Fibroblast of upper back skin (primary cell): ENCODE results near the gene OR6N1.

Experiments used
- DNase-seq: peaks from one replicate; pipeline ENCODE4 v3.0.0-alpha.2; 2013

OR6N1 gene, protein sequence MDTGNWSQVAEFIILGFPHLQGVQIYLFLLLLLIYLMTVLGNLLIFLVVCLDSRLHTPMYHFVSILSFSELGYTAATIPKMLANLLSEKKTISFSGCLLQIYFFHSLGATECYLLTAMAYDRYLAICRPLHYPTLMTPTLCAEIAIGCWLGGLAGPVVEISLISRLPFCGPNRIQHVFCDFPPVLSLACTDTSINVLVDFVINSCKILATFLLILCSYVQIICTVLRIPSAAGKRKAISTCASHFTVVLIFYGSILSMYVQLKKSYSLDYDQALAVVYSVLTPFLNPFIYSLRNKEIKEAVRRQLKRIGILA

DNA sequence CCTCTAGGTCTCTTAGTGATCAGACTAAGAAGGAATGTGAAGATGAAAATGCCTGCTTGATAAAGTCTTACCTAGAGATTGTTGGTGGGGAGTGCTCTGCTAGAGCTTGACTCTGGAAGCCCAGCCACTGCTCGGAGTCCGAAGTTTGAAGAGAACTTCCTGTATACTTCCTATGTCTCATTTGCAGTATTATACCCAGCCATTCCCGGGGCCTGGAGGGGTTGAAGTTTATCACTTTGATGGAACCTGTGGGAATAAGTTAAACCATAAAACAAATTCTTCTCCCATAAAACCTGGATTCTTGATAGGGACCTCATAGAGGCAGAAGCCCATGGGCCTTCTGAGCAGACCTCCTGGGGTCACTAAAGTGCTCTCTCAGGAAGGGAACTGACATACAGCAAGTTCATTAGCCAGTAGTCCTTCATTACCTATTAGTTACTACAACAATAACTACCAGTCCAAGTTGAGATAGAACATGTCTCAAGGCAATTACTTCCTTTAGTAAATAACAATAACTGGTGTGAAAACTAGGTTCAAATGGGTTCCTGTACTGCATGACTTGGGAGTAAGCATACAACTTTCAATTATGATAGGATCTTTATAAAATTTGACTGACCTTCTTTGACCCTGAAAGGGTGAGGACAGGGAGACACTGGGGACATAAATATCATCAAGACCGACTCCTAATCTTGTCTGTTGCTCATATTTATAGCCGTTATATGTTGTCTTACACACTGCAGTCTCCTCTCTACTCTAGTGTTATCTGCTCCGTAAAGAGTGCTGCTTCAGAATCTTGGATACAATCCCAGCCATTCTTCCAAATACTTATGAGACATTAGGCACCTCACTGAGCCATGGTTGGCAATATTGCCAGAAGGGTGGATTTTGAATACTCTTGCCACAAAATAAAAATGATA is at the start of gene OR6N1:
Gene OR6N1 (minus strand): TSS at position 246 of the 917 bp plus-strand sequence. CDS start 5,513 bp downstream, outside the sequence.
- no peak for DNase-seq

DNA sequence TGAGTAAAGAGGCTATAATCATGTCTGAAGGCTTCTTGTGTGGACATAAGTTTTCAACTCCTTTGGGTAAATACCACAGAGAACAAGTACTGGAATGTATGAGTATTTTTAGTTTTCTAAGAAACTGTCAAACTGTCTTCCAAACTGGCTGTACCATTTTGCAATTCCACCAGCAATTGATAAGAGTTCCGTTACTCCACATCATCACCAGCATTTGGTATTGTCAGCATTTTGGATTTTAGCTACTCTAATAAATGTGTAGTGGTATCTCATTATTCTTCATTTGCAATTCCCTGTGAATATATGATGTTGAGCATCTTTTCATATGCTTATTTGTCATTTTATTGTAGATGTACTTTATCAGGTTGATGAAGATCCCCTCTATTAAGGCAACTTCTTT is 49.7 kb upstream of the OR6N1 start:
- no peak for DNase-seq

DNA sequence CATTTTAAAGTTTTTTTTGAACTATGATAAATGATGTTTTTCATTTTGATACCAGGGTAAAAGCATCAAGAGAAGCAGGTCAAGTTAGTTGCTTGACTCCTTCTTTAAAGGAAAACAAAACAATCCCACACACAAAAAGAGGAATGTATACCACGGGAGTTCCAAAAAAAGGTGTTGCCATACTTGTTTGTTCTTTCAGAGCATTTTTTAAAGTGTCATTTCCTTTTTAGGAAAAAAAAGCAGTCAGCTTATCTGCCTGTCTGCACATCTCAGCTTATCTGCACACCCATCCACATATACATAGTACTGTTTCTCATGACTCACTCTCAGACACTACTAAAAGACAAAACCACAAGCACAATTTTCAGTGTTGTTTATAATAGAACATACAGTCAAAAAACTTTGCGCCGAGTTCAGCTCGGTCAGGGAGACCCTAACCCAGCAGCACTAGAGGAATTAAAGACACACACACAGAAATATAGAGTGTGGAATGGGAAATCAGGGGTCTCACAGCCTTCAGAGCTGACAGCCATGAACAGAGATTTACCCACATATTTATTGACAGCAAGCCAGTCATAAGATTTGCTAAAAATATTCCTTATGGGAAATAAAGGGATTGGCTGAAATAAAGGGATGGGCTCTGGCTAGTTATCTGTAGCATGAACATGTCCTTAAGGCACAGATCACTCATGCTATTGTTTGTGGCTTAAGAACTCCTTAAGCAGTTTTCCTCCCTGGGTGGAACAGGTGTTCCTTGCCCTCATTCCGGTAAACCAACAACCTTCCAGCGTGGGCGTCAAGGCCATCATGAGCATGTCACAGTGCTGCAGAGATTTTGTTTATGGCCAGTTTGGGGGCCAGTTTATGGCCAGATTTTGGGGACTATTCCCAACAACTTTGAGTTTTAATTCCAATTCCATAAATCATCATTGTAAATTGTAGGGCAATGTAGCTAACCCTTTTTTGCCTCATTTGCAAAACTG is 47.8 kb upstream of the OR6N1 start:
- no peak for DNase-seq

DNA sequence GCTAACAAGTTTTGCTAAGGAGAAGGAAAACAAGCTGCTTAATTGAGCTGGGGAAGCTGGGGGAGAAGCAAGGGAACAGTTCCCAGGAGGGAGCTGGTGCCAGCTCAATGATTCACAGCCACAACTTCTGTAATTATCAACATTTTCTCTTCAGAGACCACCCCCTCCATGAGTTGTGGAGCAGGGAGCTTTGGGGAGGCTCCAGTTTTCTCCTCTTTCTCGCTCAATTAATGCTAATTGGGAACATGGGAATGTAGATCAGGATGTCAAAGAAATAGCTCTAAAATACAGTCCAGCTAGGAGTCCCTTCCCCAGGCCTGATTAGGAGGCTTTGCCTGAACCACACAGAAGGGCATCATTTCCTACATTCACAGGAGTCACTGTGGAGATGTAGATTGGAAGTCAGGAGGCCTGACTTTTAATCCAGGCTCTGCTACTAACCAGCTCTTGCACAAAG is 47.0 kb upstream of the OR6N1 start:
- no peak for DNase-seq

DNA sequence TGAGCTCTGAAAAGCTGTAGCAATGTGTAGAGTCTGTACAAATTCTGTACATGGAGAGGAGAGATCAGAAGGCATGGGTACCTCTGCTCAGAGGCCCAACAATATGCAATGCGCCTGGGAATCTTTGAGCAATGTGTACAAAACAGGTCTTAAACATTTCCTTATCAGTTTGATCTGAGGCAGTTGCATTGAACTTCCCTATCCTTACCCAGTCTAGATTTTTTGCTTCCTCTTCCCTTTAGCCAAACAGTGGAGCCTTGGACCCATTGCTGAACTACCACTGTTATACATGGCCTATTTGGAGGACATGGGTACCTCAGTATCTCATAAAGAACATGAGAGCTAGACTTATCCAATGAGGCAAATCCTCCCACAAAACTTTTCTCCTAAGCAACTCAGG is 46.6 kb upstream of the OR6N1 start:
- no peak for DNase-seq

DNA sequence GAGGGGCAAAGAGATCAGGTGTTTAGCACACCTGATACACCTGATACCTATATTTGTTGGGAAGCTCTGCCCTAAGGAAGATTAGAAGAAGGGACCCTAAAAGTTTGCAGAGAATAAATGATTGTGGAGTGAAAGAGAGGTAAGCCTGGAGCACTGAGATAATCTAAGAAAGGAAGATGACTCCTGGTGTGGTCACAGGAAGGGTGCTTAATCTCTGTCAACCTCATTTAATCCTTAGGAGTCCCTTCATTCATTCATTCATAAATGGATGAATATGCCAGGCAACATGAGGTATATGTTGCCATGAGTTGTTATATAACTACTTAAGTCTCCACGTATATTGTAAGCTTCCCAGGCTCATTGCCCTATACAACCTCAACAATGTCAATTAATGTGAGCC is 43.0 kb upstream of the OR6N1 start:
- no peak for DNase-seq

DNA sequence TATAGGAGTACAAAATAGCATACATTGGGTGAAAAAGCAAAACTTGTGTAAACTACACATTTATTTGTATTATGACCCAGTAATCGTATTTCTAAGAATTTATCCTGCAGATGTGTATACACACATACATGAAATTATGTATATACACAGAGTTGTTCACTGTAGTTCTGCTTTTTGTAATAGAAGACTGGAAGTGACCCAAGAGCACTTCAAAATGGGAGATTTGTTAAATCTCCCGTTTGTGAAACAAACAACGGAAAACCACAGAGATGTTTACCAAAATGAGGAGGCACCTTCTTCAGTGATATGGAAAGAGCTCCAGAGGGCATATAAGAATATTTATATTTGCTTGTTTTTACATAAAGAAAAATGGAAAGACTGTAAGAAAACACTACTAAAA is 41.2 kb upstream of the OR6N1 start:
- no peak for DNase-seq

DNA sequence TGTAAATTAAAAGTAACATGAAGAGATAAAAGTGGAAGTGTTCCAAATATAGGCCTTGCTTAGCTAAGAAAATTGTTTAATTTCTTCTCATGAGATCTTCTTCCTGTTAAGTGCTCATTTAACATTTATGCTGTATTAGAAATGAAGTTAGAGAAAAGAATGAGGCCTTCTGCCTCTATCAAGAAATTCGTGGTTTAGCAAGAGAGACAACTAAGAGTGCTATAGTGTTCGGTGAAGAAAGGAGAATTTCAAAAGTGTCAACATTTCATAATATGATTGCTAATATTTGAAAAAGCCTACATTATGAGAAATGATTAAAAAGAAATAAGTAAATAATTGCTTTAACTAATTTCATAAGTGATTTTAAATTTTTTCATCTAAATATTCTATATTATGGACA is 40.3 kb upstream of the OR6N1 start:
- no peak for DNase-seq

DNA sequence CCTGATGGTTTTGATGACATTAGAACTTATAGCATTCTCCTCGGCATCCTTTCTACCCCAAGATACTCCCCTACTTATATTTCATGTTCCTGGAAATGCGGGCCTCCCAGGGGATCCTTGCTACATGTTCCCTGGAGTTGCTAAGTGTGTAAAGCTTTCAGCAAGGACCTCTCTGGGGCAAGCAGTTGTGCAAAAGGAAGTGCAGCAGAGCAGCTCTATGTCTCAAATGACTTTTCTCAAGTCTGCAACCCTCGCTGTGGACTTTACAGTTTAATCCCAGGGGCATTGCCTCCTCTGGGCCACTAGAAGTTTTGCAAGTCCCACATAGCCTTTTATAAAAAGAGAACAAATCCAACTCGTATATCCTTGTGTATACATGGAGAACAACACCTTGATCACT is 38.3 kb upstream of the OR6N1 start:
- no peak for DNase-seq

DNA sequence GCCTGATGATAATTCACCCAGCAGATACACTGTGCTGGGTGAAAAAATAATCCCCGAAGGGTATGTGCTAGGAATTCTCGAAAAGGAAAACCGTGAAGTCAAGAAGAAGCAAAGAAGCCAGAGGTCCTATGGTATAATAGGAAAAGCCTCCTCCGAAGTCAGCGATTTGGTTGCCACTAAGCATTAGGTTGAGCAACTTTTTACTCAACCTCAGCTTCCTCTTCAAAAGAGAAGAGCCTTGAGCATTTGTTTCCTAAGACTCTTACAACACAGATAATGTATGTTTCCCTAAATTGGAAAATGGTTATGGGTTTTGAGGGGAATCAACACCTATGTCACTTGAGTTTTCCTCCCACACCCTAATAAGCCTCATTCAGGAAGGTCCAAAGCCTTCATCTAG is 37.9 kb upstream of the OR6N1 start:
- no peak for DNase-seq

DNA sequence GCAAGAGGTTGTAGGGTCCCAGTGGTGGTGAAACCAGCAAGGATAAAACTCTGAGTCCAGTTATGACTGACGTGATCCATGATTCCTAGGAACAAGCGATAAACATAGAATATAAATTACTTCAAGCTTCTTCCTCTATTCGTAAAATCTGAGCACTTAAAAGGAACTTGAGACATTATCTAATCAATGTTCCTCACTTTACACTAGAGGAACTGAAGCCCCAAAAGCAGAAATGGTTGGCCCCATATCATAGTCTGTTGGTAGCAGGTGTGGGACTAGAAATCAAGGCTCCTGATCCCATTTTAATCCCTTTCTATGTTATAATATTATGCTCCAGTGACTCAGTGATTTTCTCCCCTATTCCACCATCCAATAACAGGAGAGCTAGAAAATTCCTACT is 37.3 kb upstream of the OR6N1 start:
- no peak for DNase-seq

DNA sequence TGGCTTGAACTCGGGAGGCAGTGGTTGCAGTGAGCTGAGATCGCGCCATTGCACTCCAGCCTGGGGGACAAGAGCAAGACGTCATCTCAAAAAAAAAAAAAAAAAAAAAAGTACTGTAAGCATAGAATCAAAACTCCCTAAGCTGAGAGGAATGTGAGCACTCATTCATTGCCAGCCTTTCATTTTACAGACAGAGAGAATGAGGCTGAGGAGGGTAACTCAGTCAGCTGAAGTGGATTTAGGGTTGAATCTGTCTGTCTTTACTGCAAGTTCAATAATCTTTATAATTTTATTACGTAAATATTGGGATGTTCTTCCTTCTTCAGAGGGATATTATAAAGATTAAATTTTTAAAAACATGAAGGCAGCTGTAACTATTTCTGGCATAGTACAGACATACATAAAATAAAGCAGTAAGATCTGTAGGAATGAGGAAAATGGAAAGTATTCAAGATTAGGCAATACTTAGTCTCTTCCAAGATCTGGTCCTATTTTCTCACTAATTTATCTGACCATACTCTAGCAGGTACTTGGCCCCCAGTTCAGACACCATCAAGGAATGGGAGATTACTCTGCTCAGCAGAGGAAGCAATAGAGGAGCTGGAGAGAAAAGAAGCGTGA is 35.0 kb upstream of the OR6N1 start:
- no peak for DNase-seq

DNA sequence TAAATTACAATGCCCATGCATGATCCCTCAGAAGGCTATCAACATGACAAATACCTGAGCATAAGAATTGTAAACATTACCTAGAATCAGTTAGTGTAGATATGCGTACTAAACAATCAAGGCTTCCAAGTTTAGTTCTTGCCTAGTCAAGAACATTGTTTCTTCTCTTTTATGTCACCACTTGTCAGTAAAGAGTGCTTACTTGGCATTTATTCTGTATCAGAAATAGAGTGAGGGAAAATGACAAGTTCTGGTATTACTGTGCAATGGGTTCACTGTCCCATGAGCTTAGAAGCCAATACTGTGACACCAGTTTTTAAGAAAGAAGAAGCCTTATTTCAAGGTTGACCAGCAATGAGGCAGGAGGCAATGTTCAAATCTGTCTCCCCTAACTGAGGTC is 31.7 kb upstream of the OR6N1 start:
- DNase-seq, result no peak

DNA sequence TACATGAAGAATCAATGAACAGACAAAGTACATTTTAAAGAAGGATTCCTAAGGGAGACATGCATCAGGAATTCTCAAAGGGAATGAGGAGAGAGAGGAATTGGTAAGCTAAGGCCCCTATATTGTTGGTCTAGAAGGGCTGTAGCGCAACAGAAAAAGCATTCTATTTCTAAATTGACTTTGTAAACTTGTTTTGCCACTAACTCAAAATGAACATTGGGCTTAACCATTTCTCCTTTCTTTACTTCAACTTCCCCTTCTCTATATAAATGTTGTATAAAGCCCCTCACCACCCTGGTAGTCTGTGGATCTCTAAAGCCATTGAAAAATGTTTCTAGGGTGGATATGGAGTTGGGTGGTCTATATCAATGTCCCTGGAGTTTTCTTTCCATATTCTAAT is 29.4 kb upstream of the OR6N1 start:
- no peak for DNase-seq

DNA sequence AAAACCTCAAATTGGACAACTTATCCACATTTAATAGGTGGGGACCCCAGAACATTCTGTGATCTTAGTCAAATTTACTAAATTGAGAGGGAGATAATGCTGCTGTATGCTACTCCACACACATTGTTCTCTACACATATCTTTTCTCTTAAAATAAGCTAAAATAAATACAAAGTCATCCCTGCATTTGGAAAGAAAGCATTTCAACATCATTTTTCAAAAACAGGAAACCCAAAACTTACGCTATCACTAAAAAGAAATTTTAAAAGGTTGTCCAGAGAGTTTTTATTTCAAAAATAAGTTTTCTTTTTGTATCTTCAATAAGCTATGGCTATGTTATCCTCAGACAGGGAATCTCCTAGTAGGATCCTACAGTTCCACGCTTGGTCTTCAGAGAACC is 28.5 kb upstream of the OR6N1 start:
- DNase-seq, result no peak

DNA sequence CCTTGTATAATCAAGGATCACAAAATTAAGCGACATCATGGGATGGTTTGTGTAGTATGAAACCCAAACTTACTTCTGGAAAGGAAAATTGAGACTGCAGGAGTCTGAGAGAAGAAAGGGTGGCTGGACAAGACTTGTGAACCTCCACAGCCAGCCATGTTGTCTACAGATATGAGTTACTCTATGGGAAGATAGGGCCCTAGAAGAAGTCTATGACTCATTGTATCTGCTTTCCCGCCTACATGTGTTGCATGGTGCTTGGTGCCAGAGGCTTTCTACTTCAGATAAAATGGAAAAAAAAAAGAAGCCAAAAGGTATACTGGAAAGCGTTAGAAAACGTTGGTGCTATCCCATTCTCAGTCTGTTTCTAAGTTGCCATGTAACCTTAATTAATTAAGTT is 27.7 kb upstream of the OR6N1 start:
- no peak for DNase-seq

DNA sequence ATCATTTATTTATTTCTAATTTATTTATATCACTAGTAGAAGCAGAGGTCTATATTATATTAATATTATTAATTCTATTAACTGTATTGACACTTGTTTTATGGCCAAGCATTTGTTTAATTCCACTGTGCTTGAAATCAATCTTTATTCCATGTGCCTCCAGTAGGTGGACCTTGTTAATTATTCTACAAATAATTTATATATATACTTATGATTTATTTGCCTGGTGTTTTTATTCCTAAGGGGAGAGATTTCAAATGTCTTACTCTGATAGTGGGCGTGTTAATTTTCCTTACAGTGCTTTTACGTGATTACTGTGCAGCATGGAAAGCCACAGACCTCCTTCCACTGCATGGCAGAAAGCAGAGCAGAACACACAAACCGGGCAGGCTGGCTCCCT is 26.5 kb upstream of the OR6N1 start:
- DNase-seq, result no peak

DNA sequence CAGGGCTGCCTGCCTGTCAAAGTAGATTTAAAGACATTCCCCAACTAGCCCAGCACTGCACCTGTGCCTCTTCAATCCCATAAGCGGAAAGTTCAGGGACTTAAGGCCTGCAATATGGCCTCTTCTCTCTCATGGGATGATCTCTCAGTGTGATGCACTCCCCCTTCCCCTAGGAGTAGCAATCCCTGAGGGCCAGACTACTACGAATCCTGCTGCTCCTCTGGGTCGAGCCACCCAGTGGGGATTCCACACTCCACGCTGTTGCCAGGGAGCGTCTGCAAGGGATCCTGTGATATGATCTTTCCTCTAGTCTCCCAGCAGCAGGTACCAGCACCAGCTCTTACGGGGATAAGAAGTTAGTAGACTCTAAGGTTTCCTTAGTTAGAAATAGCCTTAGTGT is 22.3 kb upstream of the OR6N1 start:
- no peak for DNase-seq

DNA sequence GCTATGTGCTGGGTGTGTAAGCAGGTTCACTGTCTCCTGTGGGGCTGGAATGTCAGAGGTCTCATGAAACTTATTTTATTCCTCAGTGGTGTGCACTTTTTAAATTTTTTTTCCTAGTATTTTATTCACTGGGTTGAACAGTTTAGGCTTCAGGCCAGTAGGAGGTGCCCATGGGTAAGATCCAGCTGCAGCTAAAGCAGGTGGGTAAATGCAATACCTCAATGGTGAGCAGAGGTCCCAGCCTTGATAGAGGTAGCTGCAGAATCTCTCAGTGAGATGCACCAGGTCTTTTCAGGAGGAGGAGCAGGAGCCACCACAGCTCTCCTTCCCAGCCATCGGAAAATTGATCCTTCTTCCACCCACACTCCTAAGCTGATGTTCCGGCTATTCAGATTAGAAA is 21.6 kb upstream of the OR6N1 start:
- no peak for DNase-seq

DNA sequence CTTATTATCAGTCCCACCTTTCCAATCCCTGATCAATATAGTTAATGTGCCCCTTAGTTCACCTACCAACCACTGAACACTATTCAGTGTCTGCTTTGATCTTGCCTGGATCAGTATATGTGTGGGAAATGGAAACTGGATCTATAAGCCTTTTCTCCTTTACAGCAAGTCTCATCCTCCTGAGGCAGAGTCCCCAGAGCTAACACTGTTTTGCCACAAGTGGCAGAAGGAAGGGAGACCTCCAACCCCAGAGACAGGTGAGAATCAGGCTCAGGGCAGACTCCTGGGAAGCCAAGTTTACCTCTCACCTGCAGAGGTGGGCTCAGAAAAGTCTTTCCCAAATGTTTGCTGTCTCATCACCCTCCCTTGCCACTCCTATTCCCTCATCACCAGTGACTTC is 9.1 kb upstream of the OR6N1 start, which contains the start of gene OR6N2:
Gene OR6N2 (minus strand): TSS at position 101 of the 400 bp plus-strand sequence. CDS start 3,569 bp downstream, outside the sequence.
- DNase-seq, result no peak

DNA sequence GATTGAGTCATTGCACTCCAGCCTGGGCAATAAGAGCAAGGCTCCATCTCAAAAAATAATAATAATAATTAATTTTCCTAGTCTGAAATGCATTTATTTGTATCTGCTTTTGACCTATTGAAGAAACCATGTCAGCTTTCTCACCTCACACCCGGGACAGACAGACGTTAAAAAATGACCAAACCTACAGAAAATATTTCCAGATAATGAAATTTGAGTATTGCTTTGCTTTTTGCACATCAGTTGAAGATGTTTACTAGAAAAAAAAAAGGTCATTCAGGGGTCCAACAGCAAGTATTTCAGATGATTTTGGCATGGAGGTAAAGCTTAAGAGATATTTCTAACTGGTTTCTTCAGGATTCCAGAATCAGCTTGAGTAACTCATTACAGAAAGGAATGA is 17.6 kb downstream of the OR6N1 start, which contains the start of gene OR6K6:
Gene OR6K6 (plus strand): TSS at position 301 of the 400 bp plus-strand sequence. CDS start 168 bp downstream, outside the sequence.
- DNase-seq, result no peak

DNA sequence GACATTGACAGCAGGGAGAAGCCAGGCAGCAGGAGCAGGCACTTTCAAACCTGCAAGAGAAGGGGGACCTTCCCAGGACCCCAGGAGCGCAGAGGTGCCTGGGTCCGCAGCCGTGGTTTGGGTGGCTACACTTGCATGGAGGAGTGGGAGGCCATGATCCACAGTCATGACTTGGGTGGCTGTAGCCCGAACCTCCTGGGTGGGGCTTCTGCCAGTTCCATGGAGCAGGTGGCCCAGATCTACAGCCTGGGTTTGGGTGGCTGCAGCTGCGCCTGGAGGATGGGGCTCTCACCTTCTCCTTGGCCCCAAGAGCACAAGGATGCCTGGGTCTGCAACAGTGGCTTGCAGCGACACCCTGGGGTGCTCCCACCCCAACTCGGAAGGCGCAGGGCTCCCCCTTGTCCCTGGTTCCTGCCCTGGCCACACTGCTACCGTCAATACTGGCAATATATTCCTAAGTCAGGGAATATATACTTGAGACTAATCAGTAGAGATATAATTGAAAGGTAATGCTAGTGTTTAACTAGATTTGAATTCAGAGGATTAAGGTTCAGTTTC is 19.8 kb downstream of the OR6N1 start:
- DNase-seq, result no peak
